GM12878 (cell line): Measurements from ENCODE around the gene BARHL1. TPM values are rescaled to one million over a fixed set of nuclear protein-coding genes. Genes with fewer than 3 reads are reported as not detected.

Experiments
- ATAC-seq: fragments of 200-7000 bp; cut with Tn5 transposase; 3 replicates; pipeline ENCODE4 v1.9.1; 2020; ENCODE audit warnings: mild to moderate bottlenecking, moderate library complexity
- BruUV-seq: library from RNA; stranded (reverse); fragments of 400-500 nt; replicated peaks from 2 replicates; lab custom pipeline; 2021; lab: Mats Ljungman, UMichigan
- CTCF ChIA-PET: fragments of 300-600 bp; sonication (Branson Sonifier 250); formaldehyde crosslinking; extraction: SDS; loops from one replicate; lab custom pipeline; 2021; ENCODE audit warnings: inconsistent platforms; lab: Yijun Ruan, JAX
- POLR2A ChIA-PET: fragments of 350-600 bp; formaldehyde crosslinking; extraction: SDS; loops from one replicate; lab custom pipeline; 2021; ENCODE audit warnings: inconsistent platforms; lab: Charles Lee
- RAD21 ChIA-PET: fragments of 300-600 bp; sonication (Branson Sonifier 250); formaldehyde crosslinking; loops from one replicate; lab custom pipeline; 2023; ENCODE audit warnings: antibody characterized with exemption; ENCODE audit not compliant: unreplicated experiment; lab: Charles Lee
- SMC1A ChIA-PET: fragments of 300-600 bp; sonication (Branson Sonifier 250); formaldehyde crosslinking; loops from one replicate; lab custom pipeline; 2023; ENCODE audit not compliant: unreplicated experiment, uncharacterized antibody; lab: Charles Lee
- DNase-seq: peaks from one replicate; pipeline ENCODE4 v3.0.0-alpha.2; 2011; ENCODE audit warnings: low read depth, low spot score
- FAIRE-seq: peaks from 3 replicates; lab custom pipeline; 2011; peaks lifted over from hg19 to GRCh38; lab: Jason Lieb, UNC
- H2AFZ ChIP-seq: 2 replicates; pipeline ENCODE4 v1.6.0; 2011; ENCODE audit warnings: low read depth, low read length, control low read depth; ENCODE audit not compliant: control insufficient read depth
- H3K27ac ChIP-seq: 2 replicates; pipeline ENCODE4 v1.5.1; 2011; ENCODE audit warnings: control low read depth; ENCODE audit not compliant: control insufficient read depth, insufficient read depth
- H3K27me3 ChIP-seq, 2 experiments: replicated peaks in 1 of 2; 2 replicates each; pipeline versions ENCODE4 v1.6.0 to v1.6.1; 2011; ENCODE audit warnings: low read length in 1 of 2; ENCODE audit not compliant: control insufficient read depth in 2 of 2, insufficient read depth in 2 of 2
- H3K36me3 ChIP-seq, 2 experiments: 2 replicates each; pipeline ENCODE4 v1.5.1; 2011; ENCODE audit warnings: low read length in 1 of 2; ENCODE audit not compliant: control insufficient read depth in 2 of 2, insufficient read depth in 2 of 2
- H3K4me1 ChIP-seq: 2 replicates; pipeline ENCODE4 v1.6.1; 2011; ENCODE audit warnings: mild to moderate bottlenecking, low read length, moderate library complexity, mixed read lengths; ENCODE audit not compliant: control insufficient read depth, insufficient read depth
- H3K4me2 ChIP-seq: 2 replicates; pipeline ENCODE4 v1.6.0; 2011; ENCODE audit warnings: control low read depth; ENCODE audit not compliant: control insufficient read depth, insufficient read depth
- H3K4me3 ChIP-seq: fragments of 200-600 bp; sonication (generic); 2 replicates; pipeline ENCODE4 v1.5.1; 2016
- H3K79me2 ChIP-seq: 2 replicates; pipeline ENCODE4 v1.6.0; 2011; ENCODE audit warnings: low read length; ENCODE audit not compliant: control insufficient read depth, insufficient read depth
- H3K9ac ChIP-seq: 2 replicates; pipeline ENCODE4 v1.8.0; 2011; ENCODE audit warnings: low read length, control low read depth, mixed read lengths; ENCODE audit not compliant: control insufficient read depth, insufficient read depth
- H3K9me3 ChIP-seq: replicated peaks from 3 replicates; pipeline ENCODE4 v1.5.1; 2011; ENCODE audit warnings: mild to moderate bottlenecking, low read length; ENCODE audit not compliant: control insufficient read depth, insufficient read depth
- H4K20me1 ChIP-seq: 2 replicates; pipeline ENCODE4 v1.6.0; 2011; ENCODE audit not compliant: control insufficient read depth, insufficient read depth
- CHD2 ChIP-seq: IDR thresholded peaks from 2 replicates; pipeline ENCODE4 v1.6.1; 2011; ENCODE audit warnings: low read depth, low read length, improper control_type of control experiment, borderline replicate concordance
- E4F1 ChIP-seq: fragments of 450-650 bp; IDR thresholded peaks from 2 replicates; pipeline ENCODE4 v1.6.1; 2018; ENCODE audit warnings: borderline replicate concordance, mild to moderate bottlenecking; ENCODE audit not compliant: partially characterized antibody
- HCFC1 ChIP-seq: fragments of 150-350 bp; IDR thresholded peaks from 2 replicates; pipeline ENCODE4 v1.6.1; 2014; ENCODE audit warnings: low read length
- MEF2A ChIP-seq: IDR thresholded peaks from 2 replicates; pipeline ENCODE4 v1.6.1; 2011; ENCODE audit warnings: low read depth, mild to moderate bottlenecking, low read length, moderate library complexity; ENCODE audit not compliant: insufficient read depth
- MTA3 ChIP-seq: IDR thresholded peaks from 2 replicates; pipeline ENCODE4 v1.6.1; 2012; ENCODE audit warnings: low read length, inconsistent platforms, borderline replicate concordance
- MYC ChIP-seq: IDR thresholded peaks from 2 replicates; pipeline ENCODE4 v1.6.1; 2011; ENCODE audit warnings: mild to moderate bottlenecking, low read length, moderate library complexity, inconsistent platforms; ENCODE audit not compliant: insufficient read depth, insufficient replicate concordance, insufficient read length, severe bottlenecking
- NBN ChIP-seq: fragments of 450-650 bp; IDR thresholded peaks from 2 replicates; pipeline ENCODE4 v1.6.1; 2016
- NR2F1 ChIP-seq: fragments of 450-650 bp; conservative IDR thresholded peaks from 2 replicates; pipeline ENCODE4 v1.6.1; 2017; ENCODE audit warnings: mild to moderate bottlenecking
- PAX5 ChIP-seq: IDR thresholded peaks from 2 replicates; pipeline ENCODE4 v1.6.1; 2011; ENCODE audit warnings: low read depth, low read length, borderline replicate concordance
- POLR2AphosphoS5 ChIP-seq: IDR thresholded peaks from 2 replicates; pipeline ENCODE4 v1.6.1; 2011; ENCODE audit warnings: mild to moderate bottlenecking, low read length, inconsistent platforms
- SMARCA5 ChIP-seq: fragments of 450-650 bp; IDR thresholded peaks from 2 replicates; pipeline ENCODE4 v1.6.1; 2017; ENCODE audit warnings: mild to moderate bottlenecking
- STAT1 ChIP-seq: fragments of 450-650 bp; conservative IDR thresholded peaks from 2 replicates; pipeline ENCODE4 v1.6.1; 2014; ENCODE audit warnings: antibody characterized with exemption, mild to moderate bottlenecking
- ZNF622 ChIP-seq: fragments of 450-650 bp; IDR thresholded peaks from 2 replicates; pipeline ENCODE4 v1.6.1; 2017; ENCODE audit warnings: mild to moderate bottlenecking, inconsistent platforms
- WGBS: methylation state at CpG from one replicate; pipeline ENCODE4 v1.1.6; 2016; ENCODE audit warnings: low lambda C conversion rate; ENCODE audit not compliant: insufficient replicate concordance, insufficient coverage; ENCODE audit errors: missing lambda C conversion rate; 5-methylcytosine and 5-hydroxymethylcytosine counted together
- in situ Hi-C: fragments of 300-500 bp; cut with MboI; formaldehyde crosslinking; loops from 9 replicates; pipeline ENCODE4 v1.14.3; 2018; ENCODE audit warnings: mixed read lengths
- intact Hi-C: fragments of 100-400 bp; cut with micrococcal nuclease; formaldehyde crosslinking; loops from one replicate; pipeline ENCODE4 v1.14.2; 2022; ENCODE audit not compliant: unreplicated experiment
- polyA plus RNA-seq, 11 experiments: library from polyadenylated mRNA; depleted of rRNA in 4 of 11; unstranded in 6 of 11; stranded (reverse) in 5 of 11; fragments of >200 nt; fragmentation: Nextera tagmentation in 4 of 11; fragmentation: Illumina TruSeq in 1 of 11; extraction: Ambion mirVana in 4 of 11; extraction: Trizol in 1 of 11; gene quantifications; 1 replicate in 1 of 11; 2 replicates in 10 of 11; pipeline versions ENCODE4 v1.2.1 to v1.2.3, GENCODE V29; 2011 to 2016; ENCODE audit warnings: inconsistent platforms in 2 of 11, missing spikeins in 2 of 11, low read depth in 1 of 11
- total RNA-seq, 4 experiments: library from RNA; depleted of rRNA in 3 of 4; stranded (reverse); fragments of >200 nt in 3 of 4; fragmentation: Illumina TruSeq in 1 of 4; extraction: Trizol in 1 of 4; gene quantifications; 2 replicates each; pipeline versions ENCODE4 v1.2.1 to v1.2.3, GENCODE V29; 2013 to 2021
- TF ChIP-seq, protein P1 (sequence below): fragments of 450-650 bp; IDR thresholded peaks from 2 replicates; pipeline ENCODE4 v1.6.1; 2016; ENCODE audit warnings: mild to moderate bottlenecking, moderate library complexity, borderline replicate concordance
- TF ChIP-seq, protein P2 (sequence below): fragments of 150-350 bp; IDR thresholded peaks from 2 replicates; pipeline ENCODE4 v1.6.1; 2014; ENCODE audit warnings: mild to moderate bottlenecking, low read depth, low read length

BARHL1 gene
- total and polyA plus RNA-seq, 10 of the 15 experiments (the other 5 are each of a cell fraction or from before 2014, with no cell fraction given), result not detected

- TF ChIP-seq, protein P1, sequence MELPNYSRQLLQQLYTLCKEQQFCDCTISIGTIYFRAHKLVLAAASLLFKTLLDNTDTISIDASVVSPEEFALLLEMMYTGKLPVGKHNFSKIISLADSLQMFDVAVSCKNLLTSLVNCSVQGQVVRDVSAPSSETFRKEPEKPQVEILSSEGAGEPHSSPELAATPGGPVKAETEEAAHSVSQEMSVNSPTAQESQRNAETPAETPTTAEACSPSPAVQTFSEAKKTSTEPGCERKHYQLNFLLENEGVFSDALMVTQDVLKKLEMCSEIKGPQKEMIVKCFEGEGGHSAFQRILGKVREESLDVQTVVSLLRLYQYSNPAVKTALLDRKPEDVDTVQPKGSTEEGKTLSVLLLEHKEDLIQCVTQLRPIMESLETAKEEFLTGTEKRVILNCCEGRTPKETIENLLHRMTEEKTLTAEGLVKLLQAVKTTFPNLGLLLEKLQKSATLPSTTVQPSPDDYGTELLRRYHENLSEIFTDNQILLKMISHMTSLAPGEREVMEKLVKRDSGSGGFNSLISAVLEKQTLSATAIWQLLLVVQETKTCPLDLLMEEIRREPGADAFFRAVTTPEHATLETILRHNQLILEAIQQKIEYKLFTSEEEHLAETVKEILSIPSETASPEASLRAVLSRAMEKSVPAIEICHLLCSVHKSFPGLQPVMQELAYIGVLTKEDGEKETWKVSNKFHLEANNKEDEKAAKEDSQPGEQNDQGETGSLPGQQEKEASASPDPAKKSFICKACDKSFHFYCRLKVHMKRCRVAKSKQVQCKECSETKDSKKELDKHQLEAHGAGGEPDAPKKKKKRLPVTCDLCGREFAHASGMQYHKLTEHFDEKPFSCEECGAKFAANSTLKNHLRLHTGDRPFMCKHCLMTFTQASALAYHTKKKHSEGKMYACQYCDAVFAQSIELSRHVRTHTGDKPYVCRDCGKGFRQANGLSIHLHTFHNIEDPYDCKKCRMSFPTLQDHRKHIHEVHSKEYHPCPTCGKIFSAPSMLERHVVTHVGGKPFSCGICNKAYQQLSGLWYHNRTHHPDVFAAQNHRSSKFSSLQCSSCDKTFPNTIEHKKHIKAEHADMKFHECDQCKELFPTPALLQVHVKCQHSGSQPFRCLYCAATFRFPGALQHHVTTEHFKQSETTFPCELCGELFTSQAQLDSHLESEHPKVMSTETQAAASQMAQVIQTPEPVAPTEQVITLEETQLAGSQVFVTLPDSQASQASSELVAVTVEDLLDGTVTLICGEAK, result no peak
- TF ChIP-seq ZNF622, result no peak
Measured at GRCh38 chr9:132632413-132633129, 50.2 kb downstream of the BARHL1 start (continued).

- Histone ChIP-seq H3K36me3 (peaks cover 6 to 27% of the 10 kb centered on the region in 2 experiments; a peak in 3 of 4 replicates), H3K27ac (no peak overlapping the region), H3K9me3 (no peaks in the 10 kb centered on the region), H2AFZ (no peak overlapping the region), H3K9ac (no peak overlapping the region), H3K4me3 (no peak overlapping the region), H3K79me2 (no peaks in the 10 kb centered on the region), H3K27me3 (no peaks in the 10 kb centered on the region), H3K4me2 (no peak overlapping the region), H4K20me1 (no peaks in the 10 kb centered on the region), H3K4me1 (no peaks in the 10 kb centered on the region)
- intact Hi-C loops, result no loop called here
- ChIA-PET RAD21 (no interaction called here), CTCF (no interaction called here), SMC1A (no interaction called here), POLR2A (no interaction called here)
- in situ Hi-C loops, result no loop called here
- FAIRE-seq, result no peak
- 96% methylated on average over 3 of the region's 3 CpGs for WGBS
- no peak for DNase-seq
- BruUV-seq, result no TSS peak
- ATAC-seq, result no peak
- TF ChIP-seq E4F1 (no peak), PAX5 (no peak), HCFC1 (no peak), STAT1 (no peak), MYC (no peak), CHD2 (no peak), POLR2AphosphoS5 (no peak), MEF2A (no peak), NR2F1 (no peak), SMARCA5 (no peak), NBN (no peak), MTA3 (no peak)
- TF ChIP-seq, protein P2, sequence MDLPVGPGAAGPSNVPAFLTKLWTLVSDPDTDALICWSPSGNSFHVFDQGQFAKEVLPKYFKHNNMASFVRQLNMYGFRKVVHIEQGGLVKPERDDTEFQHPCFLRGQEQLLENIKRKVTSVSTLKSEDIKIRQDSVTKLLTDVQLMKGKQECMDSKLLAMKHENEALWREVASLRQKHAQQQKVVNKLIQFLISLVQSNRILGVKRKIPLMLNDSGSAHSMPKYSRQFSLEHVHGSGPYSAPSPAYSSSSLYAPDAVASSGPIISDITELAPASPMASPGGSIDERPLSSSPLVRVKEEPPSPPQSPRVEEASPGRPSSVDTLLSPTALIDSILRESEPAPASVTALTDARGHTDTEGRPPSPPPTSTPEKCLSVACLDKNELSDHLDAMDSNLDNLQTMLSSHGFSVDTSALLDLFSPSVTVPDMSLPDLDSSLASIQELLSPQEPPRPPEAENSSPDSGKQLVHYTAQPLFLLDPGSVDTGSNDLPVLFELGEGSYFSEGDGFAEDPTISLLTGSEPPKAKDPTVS, result no peak
Measured at GRCh38 chr9:132634327-132634726, 51.9 kb downstream of the BARHL1 start.
